ENCODE results near the gene OLFM1.

The OLFM1 gene

GRCh38 chr9:135101926-135102325, 14.5 kb downstream of the OLFM1 start:
- no peaks in the 10 kb centered on the region for H3K79me2 ChIP-seq (ENCODE audit: control insufficient read depth, insufficient read depth, low read length, unreplicated experiment)
- H3K27ac ChIP-seq (ENCODE audit: low read depth, low read length), result no peak overlapping the region
- H2AFZ ChIP-seq (ENCODE audit: low read length, unreplicated experiment), result no peak overlapping the region
- H3K4me3 ChIP-seq (ENCODE audit: low read depth, low read length), result no peak overlapping the region
- H3K4me1 ChIP-seq (ENCODE audit: control insufficient read depth, insufficient read depth, low read length, unreplicated experiment), result no peaks in the 10 kb centered on the region
- H3K36me3 ChIP-seq (ENCODE audit: insufficient read depth, low read length), result no peaks in the 10 kb centered on the region
- H3K27me3 ChIP-seq (ENCODE audit: insufficient read depth, low read length), result no peaks in the 10 kb centered on the region

- Histone ChIP-seq H3K79me2 (ENCODE audit: control insufficient read depth, insufficient read depth, low read length, unreplicated experiment) (no peaks in the 10 kb centered on the region), H3K27ac (ENCODE audit: low read depth, low read length) (no peak overlapping the region), H3K4me1 (ENCODE audit: control insufficient read depth, insufficient read depth, low read length, unreplicated experiment) (no peaks in the 10 kb centered on the region), H3K4me3 (ENCODE audit: low read depth, low read length) (no peak overlapping the region), H2AFZ (ENCODE audit: low read length, unreplicated experiment) (no peak overlapping the region), H3K36me3 (ENCODE audit: insufficient read depth, low read length) (no peaks in the 10 kb centered on the region), H3K27me3 (ENCODE audit: insufficient read depth, low read length) (no peaks in the 10 kb centered on the region)
Observed at GRCh38 chr9:135102331-135102730, 14.9 kb downstream of the OLFM1 start.

- Histone ChIP-seq H3K27me3 (ENCODE audit: insufficient read depth, low read length) (no peaks in the 10 kb centered on the region), H3K27ac (ENCODE audit: low read depth, low read length) (no peak overlapping the region), H3K4me3 (ENCODE audit: low read depth, low read length) (no peak overlapping the region), H3K4me1 (ENCODE audit: control insufficient read depth, insufficient read depth, low read length, unreplicated experiment) (no peaks in the 10 kb centered on the region), H3K36me3 (ENCODE audit: insufficient read depth, low read length) (no peaks in the 10 kb centered on the region), H3K79me2 (ENCODE audit: control insufficient read depth, insufficient read depth, low read length, unreplicated experiment) (no peaks in the 10 kb centered on the region), H2AFZ (ENCODE audit: low read length, unreplicated experiment) (no peak overlapping the region)
Observed at GRCh38 chr9:135103001-135103446, 15.6 kb downstream of the OLFM1 start.

GRCh38 chr9:135103931-135104639, 16.6 kb downstream of the OLFM1 start:
- H2AFZ ChIP-seq (ENCODE audit: low read length, unreplicated experiment), result no peak overlapping the region
- no peaks in the 10 kb centered on the region for H3K27me3 ChIP-seq (ENCODE audit: insufficient read depth, low read length)
- no peak overlapping the region for H3K4me3 ChIP-seq (ENCODE audit: low read depth, low read length)
- H3K27ac ChIP-seq (ENCODE audit: low read depth, low read length), result no peak overlapping the region
- H3K36me3 ChIP-seq (ENCODE audit: insufficient read depth, low read length), result no peaks in the 10 kb centered on the region
- no peaks in the 10 kb centered on the region for H3K79me2 ChIP-seq (ENCODE audit: control insufficient read depth, insufficient read depth, low read length, unreplicated experiment)
- H3K4me1 ChIP-seq (ENCODE audit: control insufficient read depth, insufficient read depth, low read length, unreplicated experiment), result no peaks in the 10 kb centered on the region

GRCh38 chr9:135104761-135105160, 17.3 kb downstream of the OLFM1 start:
- Histone ChIP-seq H3K4me1 (ENCODE audit: control insufficient read depth, insufficient read depth, low read length, unreplicated experiment) (no peaks in the 10 kb centered on the region), H3K27me3 (ENCODE audit: insufficient read depth, low read length) (no peaks in the 10 kb centered on the region)

GRCh38 chr9:135105211-135105745, 17.8 kb downstream of the OLFM1 start:
- Histone ChIP-seq H3K27ac (ENCODE audit: low read depth, low read length) (no peak overlapping the region), H2AFZ (ENCODE audit: low read length, unreplicated experiment) (no peak overlapping the region), H3K79me2 (ENCODE audit: control insufficient read depth, insufficient read depth, low read length, unreplicated experiment) (no peaks in the 10 kb centered on the region), H3K36me3 (ENCODE audit: insufficient read depth, low read length) (no peaks in the 10 kb centered on the region), H3K4me3 (ENCODE audit: low read depth, low read length) (no peak overlapping the region), H3K27me3 (ENCODE audit: insufficient read depth, low read length) (no peaks in the 10 kb centered on the region), H3K4me1 (ENCODE audit: control insufficient read depth, insufficient read depth, low read length, unreplicated experiment) (no peaks in the 10 kb centered on the region)

More at GRCh38 chr9:135104761-135105160, 17.3 kb downstream of the OLFM1 start:
- no peak overlapping the region for H3K4me3 ChIP-seq (ENCODE audit: low read depth, low read length)
- no peaks in the 10 kb centered on the region for H3K79me2 ChIP-seq (ENCODE audit: control insufficient read depth, insufficient read depth, low read length, unreplicated experiment)
- no peak overlapping the region for H3K27ac ChIP-seq (ENCODE audit: low read depth, low read length)
- H2AFZ ChIP-seq (ENCODE audit: low read length, unreplicated experiment), result no peak overlapping the region
- H3K36me3 ChIP-seq (ENCODE audit: insufficient read depth, low read length), result no peaks in the 10 kb centered on the region

- no peaks in the 10 kb centered on the region for H3K36me3 ChIP-seq (ENCODE audit: insufficient read depth, low read length)
- H3K27me3 ChIP-seq (ENCODE audit: insufficient read depth, low read length), result no peaks in the 10 kb centered on the region
- no peak overlapping the region for H3K4me3 ChIP-seq (ENCODE audit: low read depth, low read length)
- H3K4me1 ChIP-seq (ENCODE audit: control insufficient read depth, insufficient read depth, low read length, unreplicated experiment), result no peaks in the 10 kb centered on the region
- H3K27ac ChIP-seq (ENCODE audit: low read depth, low read length), result no peak overlapping the region
- no peaks in the 10 kb centered on the region for H3K79me2 ChIP-seq (ENCODE audit: control insufficient read depth, insufficient read depth, low read length, unreplicated experiment)
- H2AFZ ChIP-seq (ENCODE audit: low read length, unreplicated experiment), result no peak overlapping the region
Observed at GRCh38 chr9:135105938-135106491, 18.5 kb downstream of the OLFM1 start.

- no peaks in the 10 kb centered on the region for H3K27me3 ChIP-seq (ENCODE audit: insufficient read depth, low read length)
- H3K79me2 ChIP-seq (ENCODE audit: control insufficient read depth, insufficient read depth, low read length, unreplicated experiment), result no peaks in the 10 kb centered on the region
- H3K4me1 ChIP-seq (ENCODE audit: control insufficient read depth, insufficient read depth, low read length, unreplicated experiment), result no peaks in the 10 kb centered on the region
- no peak overlapping the region for H2AFZ ChIP-seq (ENCODE audit: low read length, unreplicated experiment)
- no peaks in the 10 kb centered on the region for H3K36me3 ChIP-seq (ENCODE audit: insufficient read depth, low read length)
- no peak overlapping the region for H3K27ac ChIP-seq (ENCODE audit: low read depth, low read length)
- H3K4me3 ChIP-seq (ENCODE audit: low read depth, low read length), result no peak overlapping the region
Observed at GRCh38 chr9:135106551-135107270, 19.2 kb downstream of the OLFM1 start.

- H3K4me1 ChIP-seq (ENCODE audit: control insufficient read depth, insufficient read depth, low read length, unreplicated experiment), result no peaks in the 10 kb centered on the region
- H3K4me3 ChIP-seq (ENCODE audit: low read depth, low read length), result no peak overlapping the region
- H3K79me2 ChIP-seq (ENCODE audit: control insufficient read depth, insufficient read depth, low read length, unreplicated experiment), result no peaks in the 10 kb centered on the region
- H3K36me3 ChIP-seq (ENCODE audit: insufficient read depth, low read length), result no peaks in the 10 kb centered on the region
- no peak overlapping the region for H2AFZ ChIP-seq (ENCODE audit: low read length, unreplicated experiment)
- no peaks in the 10 kb centered on the region for H3K27me3 ChIP-seq (ENCODE audit: insufficient read depth, low read length)
- no peak overlapping the region for H3K27ac ChIP-seq (ENCODE audit: low read depth, low read length)
Observed at GRCh38 chr9:135107581-135108235, 20.2 kb downstream of the OLFM1 start.

- H3K79me2 ChIP-seq (ENCODE audit: control insufficient read depth, insufficient read depth, low read length, unreplicated experiment), result no peaks in the 10 kb centered on the region
- no peak overlapping the region for H3K4me3 ChIP-seq (ENCODE audit: low read depth, low read length)
- H3K27ac ChIP-seq (ENCODE audit: low read depth, low read length), result no peak overlapping the region
- H3K36me3 ChIP-seq (ENCODE audit: insufficient read depth, low read length), result no peaks in the 10 kb centered on the region
- H3K27me3 ChIP-seq (ENCODE audit: insufficient read depth, low read length), result no peaks in the 10 kb centered on the region
- no peaks in the 10 kb centered on the region for H3K4me1 ChIP-seq (ENCODE audit: control insufficient read depth, insufficient read depth, low read length, unreplicated experiment)
- no peak overlapping the region for H2AFZ ChIP-seq (ENCODE audit: low read length, unreplicated experiment)
Observed at GRCh38 chr9:135108831-135109510, 21.5 kb downstream of the OLFM1 start.

Measured in ACC112 (cell line).